ENCODE results near the gene CLOCK.

GRCh38 chr4:55405073-55405472, 141.6 kb downstream of the CLOCK start:
- TF ChIP-seq CTCF (conservative IDR thresholded peaks at IDR 0.05): no peak
- no peak for TF ChIP-seq EZH2 (IDR thresholded peaks at IDR 0.05; ENCODE audit: low read depth)
